GM19099 (cell line): ENCODE data around the gene UNKL.

Experiments
- POLR2A ChIP-seq: IDR thresholded peaks from 3 replicates; pipeline ENCODE4 v1.6.1; 2011; ENCODE audit warnings: low read depth; ENCODE audit not compliant: insufficient read length; ENCODE audit errors: extremely low read depth

UNKL gene

DNA sequence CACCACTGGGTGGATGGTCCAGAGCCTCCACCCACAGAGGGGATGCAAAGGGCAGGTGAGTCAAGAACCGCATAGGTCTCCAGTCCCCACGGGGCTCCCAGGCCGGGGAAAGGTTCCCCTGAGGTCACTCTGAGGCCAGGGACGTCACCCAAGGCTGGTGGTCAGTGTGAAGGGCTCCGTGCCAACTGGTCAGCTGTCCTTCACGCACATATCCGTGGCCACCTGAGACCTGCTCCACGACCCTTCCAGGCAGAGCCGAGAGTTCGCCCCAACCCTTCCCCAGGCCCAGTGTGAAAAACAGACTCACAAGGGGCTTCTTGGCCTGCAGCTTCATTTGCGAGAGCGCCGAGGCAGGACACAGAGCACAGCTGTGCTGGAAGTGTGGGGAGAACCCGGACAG, 65.6 kb downstream of the UNKL start:
- TF ChIP-seq POLR2A: no peak

DNA sequence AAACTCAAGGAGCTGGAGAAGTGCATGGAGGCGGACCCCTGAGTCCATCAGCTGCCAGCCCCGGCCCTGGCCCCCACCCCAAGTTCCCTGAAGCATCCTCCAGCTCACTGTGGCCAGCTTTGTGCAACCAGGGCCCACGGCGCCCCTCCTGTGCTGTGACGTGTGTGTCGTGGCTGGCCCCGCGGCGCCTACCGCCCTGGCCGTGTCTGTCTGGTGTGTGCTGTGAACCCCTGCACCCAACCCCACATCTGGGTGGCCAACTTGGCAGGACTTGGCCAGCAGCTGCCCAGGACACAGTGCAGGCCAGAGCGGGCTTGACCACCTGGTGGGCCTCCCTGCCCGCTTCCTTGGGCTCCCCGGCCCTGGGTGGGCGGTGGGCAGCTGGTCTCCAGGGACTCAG, 66.1 kb downstream of the UNKL start:
- TF ChIP-seq POLR2A: no peak

DNA sequence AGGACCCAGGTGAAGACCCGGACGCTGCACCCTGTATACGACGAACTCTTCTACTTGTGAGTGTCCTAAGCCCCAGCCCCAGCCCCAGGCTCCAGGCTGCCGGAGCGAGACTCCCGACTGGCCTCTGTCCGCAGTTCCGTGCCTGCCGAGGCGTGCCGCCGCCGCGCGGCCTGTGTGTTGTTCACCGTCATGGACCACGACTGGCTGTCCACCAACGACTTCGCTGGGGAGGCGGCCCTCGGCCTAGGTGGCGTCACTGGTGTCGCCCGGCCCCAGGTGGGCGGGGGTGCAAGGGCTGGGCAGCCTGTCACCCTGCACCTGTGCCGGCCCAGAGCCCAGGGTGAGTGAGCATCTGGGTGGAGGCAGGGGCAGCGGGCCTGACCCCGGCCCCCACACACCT, 66.5 kb downstream of the UNKL start:
- TF ChIP-seq POLR2A: no peak

DNA sequence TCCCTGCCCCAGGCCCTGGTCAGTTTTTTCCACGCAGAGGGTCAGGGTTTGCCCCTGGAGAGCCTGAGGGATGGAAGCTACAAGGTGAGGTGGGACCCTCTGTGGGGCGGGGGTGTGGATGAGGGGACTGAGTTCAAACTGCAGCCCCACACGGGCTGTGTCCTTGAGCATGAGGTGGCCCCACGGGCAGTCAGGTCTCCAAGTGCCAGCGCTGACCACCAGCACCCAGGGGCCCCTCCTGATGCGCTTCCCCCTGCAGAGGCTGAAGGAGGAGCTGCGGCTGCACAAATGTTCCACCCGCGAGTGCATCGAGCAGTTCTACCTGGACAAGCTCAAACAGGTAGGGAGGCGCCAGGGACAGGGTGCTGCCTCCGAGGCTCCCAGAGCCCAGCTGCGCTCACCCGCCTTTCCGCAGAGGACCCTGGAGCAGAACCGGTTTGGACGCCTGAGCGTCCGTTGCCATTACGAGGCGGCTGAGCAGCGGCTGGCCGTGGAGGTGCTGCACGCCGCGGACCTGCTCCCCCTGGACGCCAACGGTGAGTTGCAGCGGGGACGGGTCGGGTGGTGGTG, 67.1 kb downstream of the UNKL start:
- no peak for TF ChIP-seq POLR2A

DNA sequence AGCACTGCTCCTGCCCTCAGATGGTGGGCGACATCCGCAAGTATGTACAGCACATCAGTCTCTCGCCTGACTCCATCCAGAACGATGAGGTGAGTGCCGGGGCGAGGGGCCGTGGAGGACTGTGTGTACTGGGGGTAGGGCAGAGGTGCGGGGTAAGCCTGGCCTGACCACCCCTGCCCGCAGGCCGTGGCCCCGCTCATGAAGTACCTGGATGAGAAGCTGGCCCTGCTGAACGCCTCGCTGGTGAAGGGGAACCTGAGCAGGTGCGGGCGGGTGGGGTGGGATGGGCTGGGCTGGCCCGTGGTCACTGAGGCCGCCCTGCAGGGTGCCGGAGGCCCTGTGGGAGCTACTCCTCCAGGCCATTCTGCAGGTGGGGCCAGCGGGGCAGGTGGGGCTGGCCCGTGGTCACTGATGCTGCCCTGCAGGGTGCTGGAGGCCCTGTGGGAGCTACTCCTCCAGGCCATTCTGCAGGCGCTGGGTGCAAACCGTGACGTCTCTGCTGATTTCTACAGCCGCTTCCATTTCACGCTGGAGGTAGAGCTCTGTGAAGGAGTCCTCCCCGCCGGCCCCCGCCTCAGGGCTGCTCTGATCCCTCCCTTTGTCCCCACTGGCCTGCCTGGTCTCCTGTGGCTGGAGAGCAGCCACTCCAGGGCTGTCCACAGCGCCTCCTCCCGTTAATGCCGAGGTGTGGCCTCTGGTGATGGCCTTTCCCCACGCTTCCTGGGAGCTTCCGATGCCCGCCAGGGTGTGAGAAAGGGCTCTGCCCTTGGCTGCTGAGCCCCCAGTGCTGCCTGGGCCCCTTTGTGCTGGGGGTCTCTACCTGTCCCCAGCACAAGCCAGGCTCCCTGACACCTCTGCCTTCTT, 67.8 kb downstream of the UNKL start:
- no peak for TF ChIP-seq POLR2A

DNA sequence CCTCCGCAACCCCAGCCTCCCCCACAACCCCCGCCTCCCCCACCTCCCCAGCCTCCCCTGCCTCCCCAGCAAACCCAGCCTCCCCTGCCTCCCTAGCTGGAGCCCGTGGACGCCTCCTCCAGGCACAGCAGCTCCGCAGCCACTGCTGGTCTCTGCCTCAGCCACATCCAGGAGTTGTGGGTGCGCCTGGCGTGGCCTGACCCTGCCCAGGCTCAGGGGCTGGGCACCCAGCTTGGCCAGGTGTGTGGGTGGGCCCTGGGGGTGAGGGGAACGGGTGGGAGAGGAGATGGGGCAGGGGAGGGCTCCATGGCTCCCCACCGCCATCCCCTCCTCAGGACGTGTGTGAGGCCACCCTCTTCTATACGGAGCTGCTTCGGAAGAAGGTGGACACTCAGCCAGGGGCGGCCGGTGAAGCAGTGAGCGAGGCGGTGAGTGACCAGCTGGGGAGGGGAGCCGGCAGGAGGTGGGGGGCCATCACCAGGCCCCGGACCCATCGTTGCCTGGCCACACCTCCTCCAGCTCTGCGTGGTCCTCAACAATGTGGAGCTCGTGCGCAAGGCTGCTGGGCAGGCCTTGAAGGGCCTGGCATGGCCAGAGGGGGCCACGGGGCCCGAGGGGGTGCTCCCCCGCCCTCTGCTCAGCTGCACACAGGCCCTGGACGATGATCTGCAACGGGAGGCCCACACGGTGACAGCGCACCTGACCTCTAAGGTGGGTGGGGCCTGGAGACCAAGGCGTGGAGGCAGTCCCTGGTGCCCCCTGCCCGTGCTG, 68.7 kb downstream of the UNKL start:
- TF ChIP-seq POLR2A: no peak

DNA sequence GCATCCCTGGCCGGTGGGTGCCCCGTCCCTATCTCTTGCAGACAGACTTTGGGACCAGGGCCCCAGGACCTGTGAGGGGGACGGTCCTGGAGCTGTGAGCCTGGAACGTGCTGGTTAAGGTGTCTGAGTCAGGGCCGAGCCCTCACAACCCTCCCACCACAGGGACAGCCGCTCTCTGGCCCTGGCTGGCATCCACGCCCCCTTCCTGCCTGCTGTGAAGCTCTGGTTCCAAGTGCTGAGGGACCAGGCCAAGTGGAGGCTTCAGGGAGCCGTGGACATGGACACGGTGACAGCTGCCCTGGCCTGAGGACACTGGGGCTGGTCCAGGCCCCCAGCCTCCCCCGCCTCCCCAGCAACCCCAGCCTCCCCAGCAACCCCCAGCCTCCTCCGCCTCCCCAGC, 69.4 kb downstream of the UNKL start:
- no peak for TF ChIP-seq POLR2A

DNA sequence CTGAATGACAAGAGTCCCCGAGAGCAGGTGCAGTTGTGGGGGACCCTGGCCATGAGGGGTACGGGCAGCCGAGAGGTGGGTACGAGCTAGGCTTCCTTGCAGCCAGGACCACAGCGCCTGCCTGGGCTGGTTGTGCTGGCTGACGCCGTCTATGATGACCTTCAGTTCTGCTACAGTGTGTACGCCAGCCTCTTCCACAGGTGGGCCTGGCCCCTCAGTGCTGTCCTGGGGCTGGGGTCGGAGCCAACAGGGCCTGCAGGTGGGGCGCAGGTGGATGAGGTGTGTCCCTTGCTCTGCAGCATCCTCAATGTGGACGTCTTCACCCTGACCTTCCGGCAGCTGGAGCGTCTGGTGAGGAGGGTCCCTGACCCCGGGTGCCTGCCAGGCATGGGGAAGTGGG, 70.0 kb downstream of the UNKL start:
- no peak for TF ChIP-seq POLR2A

DNA sequence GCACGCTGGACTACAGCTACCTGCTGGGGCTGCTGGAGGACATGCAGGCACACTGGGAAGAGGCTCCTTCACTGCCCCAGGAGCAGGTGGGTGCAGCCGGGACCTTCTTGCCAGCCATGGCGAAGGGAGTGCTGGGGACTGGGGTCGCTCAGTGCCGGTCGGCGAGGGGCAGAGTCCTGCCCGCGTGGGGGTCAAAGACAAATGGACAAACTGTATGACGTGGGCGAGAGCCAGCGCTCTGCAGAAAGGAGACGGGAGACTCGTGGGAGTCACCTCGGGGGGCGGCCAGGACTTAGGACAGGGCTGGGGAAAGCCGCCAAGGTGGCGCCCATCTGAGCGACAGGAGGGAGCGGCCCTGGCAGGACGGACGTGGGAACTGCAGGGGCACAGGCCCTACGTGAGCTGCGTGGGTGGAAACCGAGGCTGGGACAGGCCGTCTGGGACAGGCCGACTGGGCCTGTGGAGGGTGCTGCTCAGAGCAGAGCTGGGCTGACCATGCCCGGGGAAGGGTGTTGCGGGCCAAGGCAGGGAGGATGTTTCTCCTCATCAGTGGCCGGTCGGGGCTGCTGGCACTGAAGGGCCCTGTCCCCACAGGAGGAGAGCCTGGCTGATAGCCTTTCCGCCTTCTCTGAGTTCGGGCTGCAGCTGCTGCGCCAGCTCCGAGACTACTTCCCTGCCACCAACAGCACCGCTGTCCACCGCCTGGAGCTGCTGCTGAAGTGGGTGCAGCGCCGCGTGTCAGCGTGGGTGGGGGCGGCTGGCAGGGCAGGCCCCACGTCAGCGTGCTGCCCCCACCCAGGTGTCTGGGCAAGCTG, 70.9 kb downstream of the UNKL start:
- no peak for TF ChIP-seq POLR2A

DNA sequence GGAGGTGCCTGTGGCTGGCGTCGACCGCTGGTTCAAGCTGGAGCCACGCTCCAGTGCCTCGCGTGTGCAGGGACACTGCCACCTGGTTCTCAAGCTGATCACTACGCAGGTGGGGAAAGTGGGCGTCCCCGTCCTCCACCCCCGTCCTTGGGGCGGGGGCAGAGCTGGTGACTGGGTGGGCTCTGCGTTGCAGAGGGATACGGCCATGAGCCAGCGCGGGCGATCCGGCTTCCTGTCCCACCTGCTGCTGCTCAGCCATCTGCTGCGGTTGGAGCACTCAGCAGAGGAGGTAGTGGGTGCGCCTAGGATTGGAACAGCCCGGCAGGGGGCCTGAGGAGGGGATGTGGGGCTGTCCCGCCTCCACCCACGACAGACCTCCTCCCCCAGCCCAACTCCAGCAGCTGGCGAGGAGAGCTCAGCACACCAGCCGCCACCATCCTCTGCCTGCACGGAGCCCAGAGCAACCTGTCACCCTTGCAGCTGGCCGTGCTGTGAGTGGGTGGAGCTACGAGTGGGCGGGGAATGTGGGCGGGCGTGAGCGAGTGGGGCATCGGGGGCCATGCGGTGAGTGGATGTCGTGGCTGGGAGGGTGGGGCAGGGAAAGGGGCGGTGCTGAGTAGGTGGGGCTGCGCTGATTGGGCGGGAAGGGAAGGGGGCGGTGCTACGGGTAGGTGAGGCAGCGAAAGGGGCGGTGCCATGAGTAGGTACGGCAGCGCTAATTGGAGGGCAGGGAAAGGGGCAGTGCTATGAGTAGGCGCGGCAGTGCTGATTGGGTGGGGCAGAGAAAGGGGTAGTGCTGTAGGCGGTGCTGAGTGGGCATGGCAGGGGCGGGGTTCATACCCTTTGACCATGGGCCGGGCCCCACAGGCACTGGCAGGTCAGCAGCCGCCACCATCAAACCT, 71.7 kb downstream of the UNKL start:
- TF ChIP-seq POLR2A: no peak

DNA sequence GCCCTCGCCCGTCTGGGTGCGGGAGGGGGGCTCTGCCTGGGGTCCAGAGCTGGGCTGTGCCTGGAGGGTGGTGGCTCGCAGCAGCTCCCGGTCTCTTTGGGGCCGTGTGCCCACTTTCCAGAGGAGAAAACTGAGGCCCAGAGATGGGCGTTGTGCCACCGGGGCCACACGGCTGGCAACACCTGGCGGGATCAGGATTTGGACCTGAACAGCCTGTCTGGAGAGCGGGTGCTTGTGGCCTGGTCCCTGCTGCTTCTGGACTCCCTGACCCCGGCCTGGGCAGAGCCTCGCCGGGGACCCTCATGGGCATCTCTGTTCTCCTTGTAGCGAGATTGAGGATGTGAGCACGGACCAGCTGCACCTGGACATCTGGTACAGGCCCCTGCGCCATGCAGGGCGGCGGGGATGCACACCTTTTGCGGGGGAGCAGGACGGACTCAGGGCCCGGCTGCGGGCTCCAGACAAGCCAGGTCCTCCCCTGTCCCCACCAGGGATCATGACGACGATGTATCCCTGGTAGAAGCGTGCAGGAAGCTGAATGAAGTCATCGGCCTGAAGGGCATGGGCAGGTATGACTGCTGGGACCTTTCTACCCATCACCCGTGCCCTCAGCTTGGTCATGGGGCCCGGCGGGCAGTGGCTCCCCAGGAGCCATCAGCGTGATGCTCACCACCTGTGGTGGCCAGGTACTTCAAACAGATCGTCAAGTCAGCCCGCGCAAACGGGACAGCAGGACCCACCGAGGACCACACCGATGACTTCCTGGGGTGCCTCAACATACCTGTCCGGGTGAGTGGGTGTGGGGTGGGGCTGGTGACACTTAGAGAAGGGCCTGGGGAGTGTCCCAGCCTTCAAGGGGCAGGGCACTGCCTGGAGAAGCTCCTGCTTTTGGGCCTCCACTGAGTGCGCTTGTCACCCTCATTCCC, 72.7 kb downstream of the UNKL start:
- TF ChIP-seq POLR2A: no peak

DNA sequence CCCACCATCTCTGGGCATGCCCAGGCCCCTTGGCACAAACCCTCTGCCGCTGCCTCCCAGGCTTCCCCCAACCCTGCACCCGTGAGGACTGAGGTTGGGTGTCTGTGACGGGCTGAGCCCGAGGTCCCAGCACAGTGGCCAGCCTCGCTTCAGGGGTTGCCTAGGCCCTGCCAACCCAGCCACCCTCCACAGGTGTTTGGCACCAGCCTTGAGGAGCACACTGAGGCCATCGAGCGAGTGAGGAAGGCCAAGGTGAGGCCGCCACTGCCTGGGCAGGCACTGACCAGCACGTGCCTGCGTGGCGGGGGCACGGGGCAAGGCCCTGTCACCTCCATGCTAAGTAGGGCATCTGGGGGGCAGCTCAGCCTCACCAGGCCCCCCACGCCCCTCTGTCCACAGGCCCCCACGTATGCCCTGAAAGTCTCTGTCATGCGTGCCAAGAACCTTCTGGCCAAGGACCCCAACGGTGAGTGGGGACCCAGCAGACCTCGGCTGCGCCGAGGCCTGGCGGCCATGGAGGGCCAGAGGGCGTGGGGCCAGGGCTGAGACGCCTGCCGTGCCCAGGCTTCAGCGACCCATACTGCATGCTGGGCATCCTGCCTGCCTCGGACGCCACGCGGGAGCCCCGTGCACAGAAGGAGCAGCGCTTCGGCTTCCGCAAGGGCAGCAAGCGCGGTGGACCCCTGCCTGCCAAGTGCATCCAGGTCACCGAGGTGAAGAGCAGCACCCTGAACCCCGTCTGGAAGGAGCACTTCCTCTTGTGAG, 73.6 kb downstream of the UNKL start:
- no peak for TF ChIP-seq POLR2A
